Measurements from ENCODE around the gene TUBGCP6.

GRCh38 chr22:50232481-50233151 is 12.2 kb downstream of the TUBGCP6 start:
- no peak for TF ChIP-seq CTCF (IDR thresholded peaks at IDR 0.05; ENCODE audit: borderline replicate concordance, extremely low read depth, low read length, poor library complexity, severe bottlenecking)
- TF ChIP-seq EZH2 (IDR thresholded peaks at IDR 0.05; ENCODE audit: borderline replicate concordance, low read depth, low read length, severe bottlenecking): no peak
